HG03066 (cell line): ENCODE measurements around the gene GLCE.
"Not testable (repeated sequence)": the region's sequence is repeated elsewhere in the genome, so short reads cannot be mapped to it uniquely, and the experiment has no call there.

Source experiments
- ATAC-seq: cut with Tn5 transposase; IDR thresholded peaks from one replicate; pipeline ENCODE4 v1.9.1; 2021; ENCODE audit warnings: low read depth; ENCODE audit not compliant: unreplicated experiment

The GLCE gene

DNA sequence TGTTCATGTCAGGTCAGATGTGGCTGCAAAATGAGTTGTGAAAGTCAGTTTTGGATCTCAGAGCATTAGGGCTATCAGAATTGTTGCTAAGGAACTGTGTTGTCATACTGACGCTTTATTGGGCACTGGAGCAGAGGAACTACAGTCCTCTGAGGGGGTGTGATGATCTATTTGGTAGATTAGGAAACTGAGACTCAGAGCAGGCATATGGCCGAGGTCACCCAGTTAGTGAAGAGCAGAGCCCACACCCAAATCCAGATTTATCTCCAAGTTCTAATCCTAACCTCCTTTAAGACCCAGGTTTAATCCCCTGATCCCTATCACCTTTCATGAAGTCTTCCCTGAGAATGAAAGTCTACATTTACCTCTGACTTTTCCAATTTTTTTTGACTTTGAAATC is 25.6 kb upstream of the GLCE start:
- ATAC-seq: no peak

DNA sequence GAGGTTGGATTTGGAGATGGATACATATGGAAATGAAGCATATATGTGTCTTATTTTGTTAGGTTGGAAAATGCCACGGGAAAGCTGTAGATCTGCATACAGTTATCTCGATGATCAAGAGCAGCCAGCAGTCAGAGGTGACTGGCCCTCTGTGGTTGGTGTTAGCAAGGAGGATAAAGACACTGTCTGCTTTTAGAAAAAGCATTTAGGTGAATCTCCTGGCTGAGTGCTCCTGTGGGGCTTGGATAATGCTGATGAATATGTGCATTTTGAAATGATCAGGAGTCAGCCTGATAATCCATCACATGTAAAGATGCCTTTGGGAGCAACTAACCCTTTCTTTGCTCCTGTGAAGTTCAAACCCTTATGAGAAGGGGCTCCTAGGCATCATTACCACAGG is 24.9 kb upstream of the GLCE start:
- ATAC-seq: no peak

DNA sequence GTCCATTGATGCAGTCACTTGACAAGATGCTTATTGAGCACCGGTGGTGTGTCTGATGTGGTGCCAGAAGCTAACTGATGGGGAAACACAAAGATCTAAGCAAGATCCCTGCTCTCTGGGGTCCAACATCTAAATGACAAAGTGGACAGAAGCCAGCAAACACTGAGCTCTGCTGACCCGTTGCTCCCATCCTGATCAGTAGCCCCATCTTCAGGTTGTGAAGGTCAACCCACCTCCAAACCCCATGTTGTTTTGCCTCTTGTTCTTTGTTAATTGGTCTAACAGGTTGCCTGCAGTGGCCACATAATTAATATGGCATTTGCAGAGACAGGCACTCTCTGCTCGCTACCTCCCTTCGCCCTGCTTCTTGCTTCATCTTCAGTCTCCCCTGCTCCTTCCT is 21.5 kb upstream of the GLCE start:
- no peak for ATAC-seq

DNA sequence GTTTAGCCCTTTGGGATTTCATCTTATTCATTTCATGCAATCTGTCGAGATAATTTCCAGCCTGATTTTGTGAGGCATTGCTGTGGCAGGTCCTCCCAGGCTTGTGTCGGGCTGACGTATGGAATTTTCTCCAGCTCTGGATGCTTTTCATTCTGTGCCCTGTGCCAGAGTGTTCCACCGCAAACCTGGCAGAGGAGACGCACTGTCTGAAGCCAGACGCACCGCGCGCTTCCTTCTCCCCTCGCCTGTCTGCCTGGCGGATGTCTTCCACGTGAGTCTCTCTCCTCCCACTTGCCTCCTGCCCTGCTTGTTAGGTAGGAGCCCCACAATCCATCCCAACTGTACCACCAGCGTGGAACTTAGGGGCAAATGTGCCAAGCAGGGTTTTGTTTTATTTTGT is 20.1 kb upstream of the GLCE start:
- no peak for ATAC-seq

DNA sequence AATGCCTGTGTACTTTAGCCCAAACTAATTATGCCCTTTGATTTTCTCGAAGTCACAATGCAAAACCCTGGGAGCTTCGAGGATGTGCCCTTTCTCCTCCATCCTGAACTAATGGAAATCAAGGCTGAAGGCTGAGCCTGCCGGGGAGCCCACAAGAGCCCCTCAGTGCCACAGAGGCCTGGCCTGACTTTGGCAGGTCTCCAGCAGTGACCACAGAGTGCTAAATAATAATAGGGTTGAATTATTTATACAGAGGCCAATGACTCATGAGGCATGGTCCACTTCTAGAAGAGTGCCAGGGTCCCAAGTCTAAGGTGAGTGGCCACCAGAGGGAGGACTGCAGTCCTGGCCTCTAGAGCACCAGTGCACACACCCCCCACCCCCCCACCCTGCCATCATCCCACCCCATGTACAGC is 19.1 kb upstream of the GLCE start:
- no peak for ATAC-seq

DNA sequence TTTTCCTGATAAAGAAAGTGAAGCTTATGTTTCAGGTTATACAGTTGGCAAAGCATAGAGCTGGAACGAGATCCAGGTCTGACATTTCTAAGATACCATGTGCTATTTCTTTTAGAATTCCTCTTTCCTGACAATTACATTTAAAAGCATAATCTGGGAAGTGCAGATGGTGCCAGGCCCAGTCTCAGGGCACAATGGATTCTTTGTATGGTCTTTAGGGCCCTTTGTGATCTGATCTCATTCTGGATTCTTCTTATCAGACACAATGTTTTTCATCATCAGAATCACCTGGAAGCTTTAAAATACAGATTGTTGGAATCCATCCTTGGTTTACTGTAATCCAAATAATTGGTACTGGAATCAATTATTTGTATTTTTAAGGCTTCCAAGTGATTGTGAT is 18.6 kb upstream of the GLCE start:
- no peak for ATAC-seq

DNA sequence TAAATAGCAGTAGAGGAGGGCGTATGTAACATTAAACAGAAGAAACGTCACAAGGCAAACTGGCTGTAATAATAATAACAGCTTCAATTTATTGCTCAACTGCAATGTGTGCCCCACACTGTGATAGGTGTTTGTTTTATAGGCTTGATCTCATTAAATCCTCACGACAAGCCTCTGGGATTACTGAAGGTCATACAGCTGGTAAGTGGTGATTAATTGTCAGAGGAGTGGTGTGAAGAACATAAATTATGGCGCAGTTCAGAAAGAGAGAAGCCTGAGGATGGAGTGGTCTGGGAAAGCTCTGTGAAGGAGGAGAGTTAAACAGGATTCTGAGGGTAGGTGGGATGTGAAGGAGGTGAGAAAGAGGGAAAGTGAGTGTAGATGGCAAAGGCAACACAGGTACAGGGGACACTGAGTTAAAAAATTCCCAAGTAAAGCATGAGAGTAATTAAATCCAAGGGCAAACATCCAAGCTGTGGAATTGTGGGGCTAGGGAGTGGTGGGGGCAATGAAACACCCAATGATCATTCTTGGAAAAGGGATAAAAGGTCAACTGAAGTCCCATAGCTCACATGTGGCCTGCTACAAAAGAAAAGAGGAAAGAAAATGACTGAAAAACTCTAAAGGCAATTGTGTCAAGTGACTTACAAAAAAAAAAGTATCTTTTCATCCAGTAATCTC is 16.5 kb upstream of the GLCE start:
- no peak for ATAC-seq

DNA sequence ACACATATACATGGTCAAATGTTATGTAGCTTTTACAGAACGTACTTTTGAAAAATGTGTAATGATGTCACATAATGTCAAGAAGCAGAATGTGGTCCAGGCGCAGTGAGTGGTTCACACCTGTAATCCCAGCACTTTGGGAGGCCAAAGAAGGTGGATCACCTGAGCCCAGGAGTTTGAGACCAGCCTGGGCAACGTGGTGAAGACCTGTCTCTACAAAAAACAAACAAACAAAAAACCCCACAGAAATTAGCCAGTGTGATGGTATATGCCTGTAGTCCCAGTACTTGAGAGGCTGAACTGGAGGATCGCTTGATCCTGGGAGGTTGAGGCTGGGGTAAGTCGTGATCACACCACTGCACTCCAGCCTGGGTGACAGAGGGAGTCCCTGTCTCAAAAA is 15.9 kb upstream of the GLCE start:
- ATAC-seq: no peak

DNA sequence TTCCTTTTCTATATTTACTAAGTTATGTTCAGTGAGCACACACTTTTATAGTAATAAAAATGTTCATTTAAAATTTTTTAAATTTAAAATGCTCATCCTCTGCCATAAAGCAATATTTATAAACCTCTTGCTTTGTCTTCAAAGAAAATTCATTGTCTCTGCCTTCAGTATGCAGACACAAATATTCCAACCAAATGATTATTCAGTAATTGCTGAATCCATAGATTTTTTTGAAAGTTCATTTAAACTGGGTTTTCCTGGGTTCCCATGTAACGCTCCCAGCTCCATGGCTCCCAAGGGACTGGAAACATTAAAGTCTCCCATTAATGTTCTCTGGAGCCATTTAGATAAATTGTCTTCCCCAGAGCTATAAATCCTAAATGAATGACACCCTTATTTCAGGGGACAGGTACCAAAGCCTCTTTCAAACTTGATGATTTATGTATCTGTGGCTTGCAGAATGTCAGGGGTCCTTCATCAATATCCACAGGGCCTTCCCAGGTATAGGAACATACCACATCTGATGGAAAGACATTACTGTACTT is 15.2 kb upstream of the GLCE start:
- ATAC-seq: no peak

DNA sequence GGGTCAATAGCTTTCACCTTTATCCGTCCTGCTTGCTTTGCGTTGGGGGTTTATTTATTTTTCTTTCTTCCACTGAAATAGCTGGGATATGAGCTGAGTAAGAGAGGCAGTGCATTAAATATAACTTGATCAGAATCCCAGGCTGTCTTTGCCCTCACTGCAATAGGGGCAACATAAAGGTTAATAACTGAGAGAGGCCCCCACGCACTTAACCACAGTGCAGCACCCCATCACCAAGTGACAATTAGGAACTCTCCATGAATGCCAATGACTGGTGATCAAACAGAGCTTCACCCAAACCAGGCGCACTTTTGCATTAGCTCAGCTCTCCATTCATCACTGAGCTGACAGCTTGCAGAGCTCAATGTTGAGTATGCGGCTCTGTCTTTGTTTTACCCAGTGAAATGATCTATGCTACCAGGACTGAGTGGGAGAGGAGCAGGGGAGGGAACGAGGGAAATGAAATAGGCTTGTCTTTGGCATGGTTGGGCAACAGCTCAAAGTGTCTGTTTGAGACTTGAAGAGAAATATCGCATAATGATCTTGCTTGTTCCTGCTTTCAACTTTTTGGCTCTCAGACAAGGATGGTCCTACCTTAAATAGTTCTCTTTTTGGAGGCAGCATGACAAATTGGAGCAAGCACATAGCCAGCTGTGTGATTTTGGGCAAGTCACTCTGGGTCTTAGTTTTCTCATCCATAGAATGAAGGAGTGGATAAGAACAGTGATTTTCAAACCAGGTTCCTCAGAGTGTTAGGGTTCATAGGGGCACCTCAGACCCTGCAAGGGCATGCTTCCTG is 14.5 kb upstream of the GLCE start:
- no peak for ATAC-seq

DNA sequence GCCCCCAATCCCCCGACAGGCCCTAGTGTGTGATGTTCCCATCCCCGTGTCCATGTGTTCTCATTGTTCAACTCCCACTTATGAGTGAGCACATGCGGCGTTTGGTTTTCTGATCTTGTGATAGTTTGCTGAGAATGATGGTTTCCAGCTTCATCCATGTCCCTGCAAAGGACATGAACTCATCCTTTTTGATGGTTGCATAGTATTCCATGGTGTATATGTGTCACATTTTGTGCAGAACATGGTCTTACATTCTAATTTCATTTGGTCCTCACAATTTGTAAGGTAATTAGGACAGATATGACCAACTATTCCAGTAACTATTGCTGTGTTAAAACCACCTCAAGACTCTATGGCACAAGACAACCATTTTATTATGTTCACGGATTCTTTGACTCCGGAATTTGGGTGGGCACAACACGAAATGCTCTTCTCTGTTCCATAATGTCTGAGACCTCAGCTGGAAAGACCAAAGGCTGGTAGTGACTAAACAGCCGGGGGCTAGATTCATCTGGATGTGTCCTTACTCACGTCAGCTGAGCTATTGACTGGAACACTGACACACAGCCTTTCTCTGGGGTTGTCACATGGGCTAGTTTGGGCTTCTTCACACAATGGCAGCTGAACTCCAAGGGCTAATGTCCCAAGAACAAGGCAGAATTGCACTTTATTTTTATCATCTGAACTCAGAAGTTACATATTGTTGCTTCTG is 13.6 kb upstream of the GLCE start:
- no peak for ATAC-seq

DNA sequence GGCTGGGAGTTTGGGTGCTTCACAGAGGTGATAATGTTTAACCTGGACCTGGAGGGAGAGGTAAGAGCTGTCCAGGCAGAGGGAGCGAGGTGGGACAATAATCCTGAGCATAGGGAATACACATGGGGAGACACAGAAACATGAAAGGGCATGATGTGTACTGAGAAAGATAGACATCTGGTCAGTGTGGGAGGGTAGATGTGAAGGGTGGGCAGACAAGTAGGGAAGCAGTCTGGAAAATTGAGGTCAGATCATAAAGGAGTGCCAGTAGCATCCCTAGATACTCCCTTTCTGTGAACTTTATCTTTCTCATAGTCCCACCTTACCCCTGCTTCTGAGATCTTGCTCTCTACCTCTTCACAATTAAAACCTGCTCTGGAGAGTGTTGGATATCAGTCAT is 12.0 kb upstream of the GLCE start:
- no peak for ATAC-seq

DNA sequence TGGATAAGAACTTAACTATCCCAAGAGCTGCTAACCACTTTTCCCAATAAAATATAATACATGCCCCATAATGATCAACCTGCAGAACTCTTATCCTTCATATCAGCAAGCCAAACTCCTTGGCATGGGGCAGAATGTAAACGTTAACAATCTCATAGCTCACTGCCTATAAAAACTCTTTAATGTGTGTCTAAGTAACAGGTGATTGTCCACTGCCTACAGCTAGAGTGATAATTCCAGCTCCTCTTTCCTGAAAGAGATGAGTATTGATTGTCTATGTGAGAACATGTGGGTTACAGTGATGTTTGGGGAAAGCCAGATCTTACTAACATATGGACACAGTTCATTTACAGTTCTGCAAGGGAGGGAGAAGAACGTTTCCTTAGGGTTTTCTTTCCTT is 11.3 kb upstream of the GLCE start:
- no peak for ATAC-seq

DNA sequence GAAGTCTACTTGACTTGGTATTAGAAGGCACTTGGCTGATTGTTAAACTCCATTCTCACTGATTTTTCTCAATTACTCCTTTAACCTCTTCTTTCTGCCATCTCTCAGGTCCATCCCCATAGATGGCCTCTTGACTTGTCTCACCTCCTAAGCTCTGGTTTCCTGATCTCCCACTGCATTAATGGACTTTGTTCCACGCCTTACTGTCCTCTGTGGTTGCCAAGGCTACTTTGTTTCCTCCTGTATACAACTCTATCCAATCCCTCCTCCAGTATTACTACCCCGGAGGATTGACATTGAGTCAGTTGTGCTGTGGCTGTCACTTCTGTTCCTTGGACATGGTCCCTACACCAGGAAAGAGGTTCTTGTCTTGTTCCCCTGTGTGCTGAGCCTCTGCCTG is 10.6 kb upstream of the GLCE start:
- ATAC-seq: no peak

DNA sequence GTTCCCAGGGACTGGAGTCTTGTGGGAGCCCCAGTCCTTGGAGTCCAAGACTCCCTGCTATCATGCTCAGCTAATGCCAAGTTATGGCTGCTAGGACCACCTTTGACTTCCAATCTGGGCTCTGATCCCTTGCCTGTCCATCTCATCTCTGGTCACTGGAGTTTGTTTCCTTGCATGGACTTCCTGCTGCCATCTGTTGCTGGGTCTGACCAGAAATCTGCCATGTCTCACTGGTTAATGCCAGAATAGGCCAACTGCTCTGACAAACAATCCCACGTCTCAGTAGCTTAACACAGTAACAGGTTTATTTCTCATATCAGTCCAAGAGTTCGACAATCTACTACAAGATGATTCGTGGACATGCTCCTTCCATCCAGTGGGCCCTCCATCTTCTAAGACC is 10.1 kb upstream of the GLCE start:
- no peak for ATAC-seq

DNA sequence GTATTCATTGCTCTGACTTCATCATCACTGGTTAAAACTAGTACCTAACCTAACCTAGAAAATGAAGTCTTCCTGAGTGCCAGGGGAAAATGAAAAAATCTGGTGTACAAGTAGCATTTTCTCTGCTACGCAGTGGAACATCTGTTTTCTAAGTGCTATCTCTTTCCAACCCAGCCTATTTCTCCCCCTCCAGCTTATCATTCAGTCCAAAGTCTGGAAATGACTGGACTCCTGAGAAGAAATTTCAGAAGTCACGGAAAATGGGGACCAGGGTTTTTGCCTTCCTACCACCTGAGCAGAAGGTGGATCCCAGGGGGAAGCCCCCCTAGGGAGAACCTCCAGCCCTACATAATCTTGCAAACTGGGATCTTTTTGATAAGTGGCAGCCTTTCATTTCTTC is 9.6 kb upstream of the GLCE start:
- ATAC-seq: no peak

DNA sequence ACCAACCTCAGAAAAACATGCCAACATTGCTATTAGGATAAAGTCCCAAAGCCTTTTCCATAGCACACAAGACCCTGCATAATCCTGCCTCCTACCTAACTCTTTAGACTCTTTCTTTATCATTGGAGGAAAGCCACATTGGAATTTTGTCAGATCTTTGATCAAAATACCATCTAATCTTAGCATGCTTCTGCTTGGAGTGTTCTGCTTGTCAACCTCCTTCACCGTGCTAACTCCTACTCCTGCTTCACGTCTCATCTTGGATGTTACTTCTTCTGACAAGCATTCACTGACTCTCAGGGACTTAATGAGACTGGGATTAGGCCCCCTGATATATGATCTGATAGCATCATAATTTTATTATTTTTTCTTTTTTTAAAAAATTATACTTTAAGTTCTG is 7.4 kb upstream of the GLCE start:
- ATAC-seq: no peak

DNA sequence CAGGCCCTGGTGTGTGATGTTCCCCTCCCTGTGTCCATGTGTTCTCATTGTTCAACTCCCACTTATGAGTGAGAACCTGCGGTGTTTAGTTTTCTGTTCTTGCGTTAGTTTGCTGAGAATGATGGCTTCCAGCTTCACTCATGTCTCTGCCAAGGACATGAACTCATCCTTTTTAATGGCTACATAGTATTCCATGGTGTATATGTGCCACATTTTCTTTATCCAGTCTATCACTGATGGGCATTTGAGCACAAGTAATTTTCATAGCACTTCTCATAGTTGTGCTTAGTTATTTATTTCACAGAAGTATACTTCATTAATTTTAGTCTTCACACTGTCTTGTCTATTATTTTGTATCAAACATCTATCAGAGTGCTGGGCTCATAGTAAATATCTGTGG is 6.8 kb upstream of the GLCE start:
- ATAC-seq: not testable (repeated sequence)

DNA sequence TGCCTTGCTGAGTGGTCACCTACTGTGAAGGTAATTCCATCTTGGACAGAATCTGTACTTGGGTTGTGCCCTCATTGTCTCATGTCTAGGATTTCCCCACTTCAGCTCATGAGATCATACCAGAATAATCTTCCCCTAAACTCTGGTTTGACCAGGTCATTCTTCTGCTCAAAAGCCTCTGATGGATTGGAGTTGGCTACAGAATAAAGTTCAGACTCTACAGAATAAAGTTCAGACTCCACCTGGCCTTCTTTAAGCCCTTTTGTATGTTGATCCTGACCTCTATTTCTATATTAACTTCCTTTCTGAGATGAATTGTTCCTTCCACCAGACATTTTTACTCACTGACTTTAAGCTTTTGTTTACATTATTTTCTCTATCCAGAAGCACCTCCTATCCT is 6.4 kb upstream of the GLCE start:
- ATAC-seq: no peak

DNA sequence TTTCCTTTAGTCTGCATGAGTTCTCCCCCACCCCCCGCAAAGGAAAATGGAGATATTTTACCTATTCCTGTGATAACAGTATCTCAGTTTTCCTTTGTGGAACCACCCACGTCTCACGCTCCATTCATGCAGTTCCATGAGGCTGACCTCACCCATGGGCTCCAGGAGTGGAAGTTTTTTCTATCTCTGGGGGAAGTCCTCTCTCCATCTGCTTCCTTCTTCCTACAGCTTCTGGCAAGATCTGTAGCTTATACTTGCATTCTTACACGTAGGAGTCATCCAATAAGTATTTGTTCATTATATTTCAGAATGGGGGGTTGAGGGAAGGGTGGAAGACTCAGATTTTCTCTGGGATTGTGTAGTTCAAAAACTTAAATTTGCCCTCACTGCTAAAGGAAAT is 5.8 kb upstream of the GLCE start:
- no peak for ATAC-seq

DNA sequence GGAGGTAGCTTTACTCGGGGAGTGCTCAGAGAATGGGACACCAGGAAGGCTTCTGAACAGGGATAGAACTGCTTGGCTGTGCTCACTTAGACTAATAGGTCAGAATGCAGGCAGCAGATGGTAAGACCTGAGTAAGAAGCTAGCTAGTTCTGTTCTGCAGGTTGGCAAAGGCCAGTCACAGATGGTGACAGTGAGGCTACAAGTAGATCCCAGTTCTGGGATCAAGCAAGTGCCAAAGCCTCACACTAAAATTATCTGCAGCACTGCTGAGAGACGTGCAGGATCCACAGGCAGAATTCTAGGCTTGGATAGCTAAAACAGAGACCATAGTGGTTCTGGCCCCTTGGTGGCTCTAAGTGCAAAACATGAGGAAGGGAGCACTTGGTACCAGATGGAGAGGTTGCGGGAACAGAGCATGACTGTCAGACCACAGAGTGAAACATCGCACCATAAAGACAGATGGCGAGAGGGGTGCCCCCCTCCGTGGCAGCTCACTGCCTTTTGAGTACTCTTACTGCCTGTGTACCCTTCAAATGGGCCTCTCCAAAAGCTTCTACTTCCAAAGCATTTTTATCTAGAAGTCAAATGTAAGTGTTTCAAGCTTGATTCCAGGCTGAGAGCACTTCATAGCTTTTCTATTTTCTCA is 3.6 kb upstream of the GLCE start:
- ATAC-seq: no peak
